ENCODE measurements around the gene DPCD. TPM values are rescaled to one million over a fixed set of nuclear protein-coding genes. Genes with fewer than 3 reads are reported as not detected.
A peak's percentile ranks its signal among the peaks of the same experiment; 100 is the strongest.

Gene DPCD
- 120 and 257 TPM in 2 replicates for total RNA-seq
- polyA plus RNA-seq = 146 and 161 TPM in 2 replicates

DNA sequence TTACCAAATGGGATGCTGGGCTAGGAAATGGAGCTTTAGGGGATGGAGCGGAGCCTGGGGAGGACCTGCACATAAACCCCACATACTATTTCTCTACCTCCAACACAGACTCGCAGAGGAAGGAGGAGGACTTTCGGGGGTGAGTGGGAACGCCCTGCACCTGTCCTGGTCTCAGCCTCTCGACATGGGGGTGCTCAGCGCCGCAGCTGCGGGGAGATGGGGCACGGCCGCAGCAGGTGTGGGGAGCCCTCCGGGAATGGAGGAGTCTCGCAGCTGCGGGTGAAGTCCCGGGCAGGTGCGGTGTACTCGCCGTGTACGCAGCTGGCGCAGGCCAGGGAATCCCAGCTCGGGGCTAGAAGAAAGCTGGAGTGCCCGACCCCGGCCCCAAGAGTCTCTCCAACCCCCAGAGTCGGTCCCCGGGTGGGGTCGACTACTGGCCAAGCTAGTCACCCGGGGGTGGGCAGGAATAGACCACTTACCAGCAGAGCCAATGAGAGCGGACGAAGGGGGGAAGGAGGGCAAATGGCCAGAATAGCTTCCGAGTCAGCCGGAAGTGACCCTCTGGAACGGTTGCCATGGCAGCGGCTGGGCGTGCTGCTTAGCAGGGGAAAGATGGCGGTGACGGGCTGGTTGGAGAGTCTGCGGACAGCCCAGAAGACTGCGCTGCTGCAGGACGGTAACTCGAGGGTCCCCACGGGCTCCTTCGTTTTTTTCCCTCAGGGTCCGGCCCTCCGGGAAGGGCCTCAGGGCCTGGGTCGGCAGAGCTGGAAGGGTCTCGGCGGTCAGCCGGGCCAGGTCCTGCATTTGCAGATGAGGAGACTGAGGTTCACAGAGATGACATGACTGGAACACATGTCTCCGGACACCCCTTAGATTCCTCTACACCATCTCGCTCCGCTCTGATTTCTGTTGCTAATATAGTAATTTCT is at the start of gene DPCD, which contains the start of gene POLL:
DPCD (plus strand) TSS at position 597 of the 929 bp plus-strand sequence; CDS start at position 613, 16 bp downstream.
POLL (minus strand) TSS at position 533 of the 929 bp plus-strand sequence. CDS start 897 bp downstream, outside the sequence.
- H3K27ac ChIP-seq = peak within 1 kb of the TSS; percentile 27
- H3K36me3 ChIP-seq = peaks cover 8% of the 10 kb centered on the region
- peak; percentile 96 to 99 for DNase-seq (ENCODE audit: low read depth in 1 of 2, low spot score in 1 of 2)
- TF ChIP-seq, protein P1, sequence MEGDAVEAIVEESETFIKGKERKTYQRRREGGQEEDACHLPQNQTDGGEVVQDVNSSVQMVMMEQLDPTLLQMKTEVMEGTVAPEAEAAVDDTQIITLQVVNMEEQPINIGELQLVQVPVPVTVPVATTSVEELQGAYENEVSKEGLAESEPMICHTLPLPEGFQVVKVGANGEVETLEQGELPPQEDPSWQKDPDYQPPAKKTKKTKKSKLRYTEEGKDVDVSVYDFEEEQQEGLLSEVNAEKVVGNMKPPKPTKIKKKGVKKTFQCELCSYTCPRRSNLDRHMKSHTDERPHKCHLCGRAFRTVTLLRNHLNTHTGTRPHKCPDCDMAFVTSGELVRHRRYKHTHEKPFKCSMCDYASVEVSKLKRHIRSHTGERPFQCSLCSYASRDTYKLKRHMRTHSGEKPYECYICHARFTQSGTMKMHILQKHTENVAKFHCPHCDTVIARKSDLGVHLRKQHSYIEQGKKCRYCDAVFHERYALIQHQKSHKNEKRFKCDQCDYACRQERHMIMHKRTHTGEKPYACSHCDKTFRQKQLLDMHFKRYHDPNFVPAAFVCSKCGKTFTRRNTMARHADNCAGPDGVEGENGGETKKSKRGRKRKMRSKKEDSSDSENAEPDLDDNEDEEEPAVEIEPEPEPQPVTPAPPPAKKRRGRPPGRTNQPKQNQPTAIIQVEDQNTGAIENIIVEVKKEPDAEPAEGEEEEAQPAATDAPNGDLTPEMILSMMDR (IDR thresholded peaks at IDR 0.05; ENCODE audit: low read depth, low read length) = no peak
- H3K4me1 ChIP-seq (ENCODE audit: low read depth) = peaks cover 8% of the 10 kb centered on the region
- H3K27me3 ChIP-seq = no peaks in the 10 kb centered on the region
- no peaks in the 10 kb centered on the region for H3K9me3 ChIP-seq (ENCODE audit: low read depth)
- H3K4me3 ChIP-seq = peak within 1 kb of the TSS; percentile 80

DNA sequence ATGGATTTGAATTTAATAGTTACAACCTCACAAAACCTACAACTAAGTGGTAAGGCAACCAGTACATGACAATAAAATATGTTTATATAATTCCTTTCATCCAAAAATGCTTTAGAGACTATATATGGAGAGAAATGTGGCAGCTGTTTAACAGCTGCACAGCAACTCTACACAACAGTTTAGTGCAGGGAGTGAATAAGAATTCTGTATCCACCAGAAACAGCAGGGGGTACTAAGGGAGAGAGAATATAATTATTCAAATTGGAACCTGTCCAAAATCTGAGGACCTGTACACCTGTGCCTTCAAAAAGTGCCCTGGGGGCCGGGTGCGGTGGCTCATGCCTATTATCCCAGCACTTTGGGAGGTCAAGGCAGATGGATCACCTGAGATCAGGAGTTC is 49.7 kb upstream of the DPCD start:
- H3K27me3 ChIP-seq = no peaks in the 10 kb centered on the region
- no peaks in the 10 kb centered on the region for H3K4me1 ChIP-seq (ENCODE audit: low read depth)
- peaks cover 7% of the 10 kb centered on the region for H3K36me3 ChIP-seq
- no peak overlapping the region for H3K4me3 ChIP-seq
- no peak for DNase-seq (ENCODE audit: low read depth in 1 of 2, low spot score in 1 of 2)
- H3K9me3 ChIP-seq (ENCODE audit: low read depth) = no peaks in the 10 kb centered on the region
- H3K27ac ChIP-seq = no peak overlapping the region
- TF ChIP-seq, protein P1 (IDR thresholded peaks at IDR 0.05; ENCODE audit: low read depth, low read length) = no peak

DNA sequence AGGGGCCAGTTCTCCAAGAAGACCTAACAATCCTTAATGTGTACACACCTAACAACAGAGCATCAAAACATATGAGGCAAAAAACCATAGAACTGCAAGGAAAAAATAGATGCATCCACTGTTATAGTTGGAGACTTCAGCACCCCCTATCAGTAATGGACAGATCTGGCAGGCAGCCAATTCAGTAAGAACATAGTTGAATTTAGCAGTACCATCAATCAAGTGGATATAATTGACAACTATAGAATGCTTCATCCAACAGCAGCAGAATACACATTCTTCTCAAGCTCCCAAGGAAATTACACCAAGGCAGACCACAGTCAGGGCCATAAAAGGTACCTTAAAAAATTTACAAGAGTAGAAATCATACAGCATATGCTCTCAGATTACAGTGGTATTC is 42.2 kb upstream of the DPCD start:
- Histone ChIP-seq H3K4me3 (no peak overlapping the region), H3K9me3 (ENCODE audit: low read depth) (no peaks in the 10 kb centered on the region), H3K27ac (no peak overlapping the region), H3K36me3 (no peaks in the 10 kb centered on the region), H3K27me3 (no peaks in the 10 kb centered on the region), H3K4me1 (ENCODE audit: low read depth) (peaks cover 13% of the 10 kb centered on the region)
- peak in 1 of 2 donors; percentile 60 for DNase-seq (ENCODE audit: low read depth in 1 of 2, low spot score in 1 of 2)
- TF ChIP-seq, protein P1 (IDR thresholded peaks at IDR 0.05; ENCODE audit: low read depth, low read length) = no peak

DNA sequence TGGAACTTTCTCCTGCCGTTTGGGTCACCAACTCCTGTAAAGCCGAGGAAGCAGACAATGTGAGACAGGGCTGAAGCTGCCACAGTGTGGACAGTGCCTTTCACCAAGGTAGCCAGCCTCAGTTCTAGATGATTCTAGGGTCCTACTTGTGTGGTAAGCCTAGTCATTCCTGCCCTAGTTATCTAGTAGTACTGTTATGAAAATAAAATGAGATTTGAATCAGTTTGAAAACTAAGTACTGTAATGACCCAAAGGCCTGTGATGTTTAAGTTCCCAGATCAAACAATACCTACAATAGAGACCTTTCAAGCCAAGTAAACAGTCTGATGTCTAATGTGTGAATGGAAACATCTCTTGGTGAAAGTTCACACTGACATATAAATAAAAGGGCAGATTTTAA is 37.2 kb upstream of the DPCD start:
- TF ChIP-seq, protein P1 (IDR thresholded peaks at IDR 0.05; ENCODE audit: low read depth, low read length) = no peak
- H3K27ac ChIP-seq = no peak overlapping the region
- no peak for DNase-seq (ENCODE audit: low read depth in 1 of 2, low spot score in 1 of 2)
- H3K9me3 ChIP-seq (ENCODE audit: low read depth) = no peaks in the 10 kb centered on the region
- no peaks in the 10 kb centered on the region for H3K27me3 ChIP-seq
- peaks cover 8% of the 10 kb centered on the region for H3K4me1 ChIP-seq (ENCODE audit: low read depth)
- no peak overlapping the region for H3K4me3 ChIP-seq
- peaks cover 8% of the 10 kb centered on the region for H3K36me3 ChIP-seq

DNA sequence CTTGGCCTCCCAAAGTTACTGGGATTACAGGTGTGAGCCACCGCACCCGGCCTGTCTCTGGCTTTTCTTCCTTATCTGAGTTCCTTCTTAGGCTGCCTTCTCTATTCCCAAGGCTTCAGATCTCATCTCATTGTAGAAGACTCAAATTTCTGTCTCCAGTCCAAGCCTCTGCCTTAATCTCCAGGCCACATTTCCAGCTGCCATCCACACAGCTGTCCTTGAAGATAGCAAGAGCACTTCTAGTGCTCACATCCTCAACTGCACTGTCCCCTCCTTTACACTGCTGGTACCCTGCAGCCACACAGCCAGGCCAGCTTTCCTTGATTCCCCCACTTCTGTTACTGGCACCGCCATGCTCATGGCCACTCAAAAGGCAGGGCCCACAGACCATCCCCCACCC is 35.7 kb upstream of the DPCD start:
- TF ChIP-seq, protein P1 (IDR thresholded peaks at IDR 0.05; ENCODE audit: low read depth, low read length) = no peak
- no peak for DNase-seq (ENCODE audit: low read depth in 1 of 2, low spot score in 1 of 2)

More for the DNA sequence above, 35.7 kb upstream of the DPCD start:
- Histone ChIP-seq H3K9me3 (ENCODE audit: low read depth) (no peaks in the 10 kb centered on the region), H3K4me3 (no peak overlapping the region), H3K27ac (no peak overlapping the region), H3K4me1 (ENCODE audit: low read depth) (peaks cover 4% of the 10 kb centered on the region), H3K36me3 (peaks cover 8% of the 10 kb centered on the region), H3K27me3 (no peaks in the 10 kb centered on the region)

Measured in cardiac muscle cell (in vitro differentiated cells and primary cell).